Natural killer cell treated with Interleukin-12 subunit alpha and Interleukin-12 subunit beta and Interleukin-15 and Interleukin-18, amount 100 ng/mL, for 72 hours (primary cell): Measurements from ENCODE around the gene ZNF575. TPM values are rescaled to one million over a fixed set of nuclear protein-coding genes. Genes with fewer than 3 reads are reported as not detected.

ENCODE experiments used
- ATAC-seq, 2 donors: fragments of 150-1000 bp; cut with Tn5 transposase in 1 of 2; sonication (Bioruptor Pico), chemical (Tn5 transposase) in 1 of 2; 2 replicates each; pipeline ENCODE4 v1.10.0; 2021
- DNase-seq: peaks from one replicate; pipeline ENCODE4 v3.0.0; 2022; ENCODE audit warnings: low spot score
- H3K27ac Mint-ChIP-seq, 2 donors: 1 replicate in 1 of 2; 2 replicates in 1 of 2; pipeline ENCODE4 v1.8.0; 2022; ENCODE audit warnings: mixed read lengths in 2 of 2, mild to moderate bottlenecking in 1 of 2, moderate library complexity in 1 of 2
- H3K27me3 Mint-ChIP-seq, 2 donors: 1 replicate in 1 of 2; 2 replicates in 1 of 2; pipeline ENCODE4 v1.8.0; 2022; ENCODE audit warnings: mixed read lengths in 2 of 2
- H3K36me3 Mint-ChIP-seq: one replicate; pipeline ENCODE4 v1.8.0; 2022; ENCODE audit warnings: mixed read lengths
- H3K4me1 Mint-ChIP-seq, 2 donors: 1 replicate in 1 of 2; 2 replicates in 1 of 2; pipeline ENCODE4 v1.8.0; 2022; ENCODE audit warnings: low read depth in 2 of 2, mixed read lengths in 2 of 2, mild to moderate bottlenecking in 1 of 2
- H3K4me3 Mint-ChIP-seq: one replicate; pipeline ENCODE4 v1.8.0; 2022; ENCODE audit warnings: mixed read lengths
- H3K9me3 Mint-ChIP-seq: 2 replicates; pipeline ENCODE4 v1.8.0; 2022; ENCODE audit warnings: mixed read lengths
- total RNA-seq, 2 donors: library from RNA; stranded (reverse); gene quantifications; one replicate each; pipeline ENCODE4 v1.2.3, GENCODE V29; 2022

Gene ZNF575
- 1 to 10 TPM; 1.4 to 1.9 TPM for total RNA-seq

GRCh38 chr19:43532962-43533545 is at the start of gene ZNF575:
Gene ZNF575 (plus strand): TSS chr19:43533188. CDS start chr19:43534423, 1,235 bp downstream.
- peak within 1 kb of the TSS; percentile 80 to 92 for H3K27ac Mint-ChIP-seq
- DNase-seq (peak; percentile 92), ATAC-seq (peak; percentile 78 to 85)
- H3K36me3 Mint-ChIP-seq: no peaks in the 10 kb centered on the region
- H3K4me1 Mint-ChIP-seq: peaks cover 19 to 20% of the 10 kb centered on the region in 2 donors
- H3K27me3 Mint-ChIP-seq: no peaks in the 10 kb centered on the region
- peak within 1 kb of the TSS; percentile 86 for H3K4me3 Mint-ChIP-seq
- H3K9me3 Mint-ChIP-seq: no peaks in the 10 kb centered on the region

GRCh38 chr19:43483281-43483680 is 49.7 kb upstream of the ZNF575 start:
- ATAC-seq: no peak
- H3K4me3 Mint-ChIP-seq: no peak overlapping the region
- no peak overlapping the region for H3K27ac Mint-ChIP-seq

GRCh38 chr19:43485951-43486350 is 47.0 kb upstream of the ZNF575 start:
- no peaks in the 10 kb centered on the region for H3K27me3 Mint-ChIP-seq
- no peak for ATAC-seq
- no peak for DNase-seq
- no peak overlapping the region for H3K27ac Mint-ChIP-seq
- H3K4me3 Mint-ChIP-seq: no peak overlapping the region
- H3K36me3 Mint-ChIP-seq: no peaks in the 10 kb centered on the region
- H3K4me1 Mint-ChIP-seq: no peaks in the 10 kb centered on the region
- no peaks in the 10 kb centered on the region for H3K9me3 Mint-ChIP-seq

More at GRCh38 chr19:43483281-43483680, 49.7 kb upstream of the ZNF575 start:
- Mint-ChIP-seq H3K27me3 (no peaks in the 10 kb centered on the region), H3K4me1 (no peaks in the 10 kb centered on the region), H3K36me3 (no peaks in the 10 kb centered on the region), H3K9me3 (no peaks in the 10 kb centered on the region)
- no peak for DNase-seq

- Mint-ChIP-seq H3K27me3 (no peaks in the 10 kb centered on the region), H3K27ac (no peak overlapping the region), H3K4me3 (no peak overlapping the region), H3K4me1 (no peaks in the 10 kb centered on the region), H3K36me3 (no peaks in the 10 kb centered on the region), H3K9me3 (no peaks in the 10 kb centered on the region)
- no peak for ATAC-seq
- DNase-seq: no peak
Measured at GRCh38 chr19:43486412-43486811, 46.6 kb upstream of the ZNF575 start.

- no peaks in the 10 kb centered on the region for H3K4me1 Mint-ChIP-seq
Measured at GRCh38 chr19:43488179-43488578, 44.8 kb upstream of the ZNF575 start.

GRCh38 chr19:43489310-43489709 is 43.7 kb upstream of the ZNF575 start:
- no peaks in the 10 kb centered on the region for H3K4me1 Mint-ChIP-seq
- H3K9me3 Mint-ChIP-seq: no peaks in the 10 kb centered on the region
- no peak for DNase-seq
- H3K27ac Mint-ChIP-seq: no peak overlapping the region
- no peaks in the 10 kb centered on the region for H3K36me3 Mint-ChIP-seq
- no peaks in the 10 kb centered on the region for H3K27me3 Mint-ChIP-seq
- ATAC-seq: no peak
- no peak overlapping the region for H3K4me3 Mint-ChIP-seq

More at GRCh38 chr19:43488179-43488578, 44.8 kb upstream of the ZNF575 start:
- Mint-ChIP-seq H3K27me3 (no peaks in the 10 kb centered on the region), H3K9me3 (no peaks in the 10 kb centered on the region), H3K4me3 (no peak overlapping the region), H3K27ac (no peak overlapping the region), H3K36me3 (no peaks in the 10 kb centered on the region)
- no peak for DNase-seq
- ATAC-seq: no peak

GRCh38 chr19:43489979-43490599 is 42.9 kb upstream of the ZNF575 start:
- Mint-ChIP-seq H3K27ac (no peak overlapping the region), H3K4me3 (no peak overlapping the region), H3K4me1 (no peaks in the 10 kb centered on the region), H3K9me3 (no peaks in the 10 kb centered on the region), H3K36me3 (no peaks in the 10 kb centered on the region), H3K27me3 (no peaks in the 10 kb centered on the region)
- DNase-seq (no peak), ATAC-seq (no peak)

- Mint-ChIP-seq H3K27ac (no peak overlapping the region), H3K27me3 (no peaks in the 10 kb centered on the region), H3K4me1 (no peaks in the 10 kb centered on the region), H3K36me3 (no peaks in the 10 kb centered on the region), H3K9me3 (no peaks in the 10 kb centered on the region), H3K4me3 (no peak overlapping the region)
- ATAC-seq: no peak
- no peak for DNase-seq
Measured at GRCh38 chr19:43490759-43491158, 42.2 kb upstream of the ZNF575 start.

GRCh38 chr19:43495082-43495481 is 37.9 kb upstream of the ZNF575 start:
- Mint-ChIP-seq H3K4me1 (peaks cover 0 to 3% of the 10 kb centered on the region in 2 donors), H3K27me3 (no peaks in the 10 kb centered on the region), H3K27ac (no peak overlapping the region), H3K36me3 (peaks cover 6% of the 10 kb centered on the region), H3K9me3 (no peaks in the 10 kb centered on the region), H3K4me3 (no peak overlapping the region)
- ATAC-seq (no peak), DNase-seq (no peak)

- H3K36me3 Mint-ChIP-seq: peaks cover 6% of the 10 kb centered on the region
- no peak for ATAC-seq
- no peak overlapping the region for H3K4me3 Mint-ChIP-seq
- H3K27ac Mint-ChIP-seq: no peak overlapping the region
- no peaks in the 10 kb centered on the region for H3K9me3 Mint-ChIP-seq
- peaks cover 0 to 5% of the 10 kb centered on the region in 2 donors for H3K4me1 Mint-ChIP-seq
- H3K27me3 Mint-ChIP-seq: no peaks in the 10 kb centered on the region
- no peak for DNase-seq
Measured at GRCh38 chr19:43496960-43497359, 36.0 kb upstream of the ZNF575 start.

GRCh38 chr19:43498233-43498842 is 34.6 kb upstream of the ZNF575 start:
- Mint-ChIP-seq H3K9me3 (no peaks in the 10 kb centered on the region), H3K4me1 (peaks cover 7 to 12% of the 10 kb centered on the region in 2 donors), H3K27ac (peak overlapping the region in 1 of 2 donors; percentile 47), H3K4me3 (no peak overlapping the region), H3K27me3 (no peaks in the 10 kb centered on the region), H3K36me3 (peaks cover 6% of the 10 kb centered on the region)
- no peak for DNase-seq
- ATAC-seq: no peak

- H3K27me3 Mint-ChIP-seq: no peaks in the 10 kb centered on the region
- ATAC-seq (no peak), DNase-seq (no peak)
- H3K9me3 Mint-ChIP-seq: no peaks in the 10 kb centered on the region
- H3K27ac Mint-ChIP-seq: no peak overlapping the region
- H3K4me1 Mint-ChIP-seq: peaks cover 14 to 18% of the 10 kb centered on the region in 2 donors
- H3K36me3 Mint-ChIP-seq: peaks cover 6% of the 10 kb centered on the region
- H3K4me3 Mint-ChIP-seq: no peak overlapping the region
Measured at GRCh38 chr19:43499042-43499441, 33.9 kb upstream of the ZNF575 start.

- Mint-ChIP-seq H3K4me1 (peaks cover 22 to 24% of the 10 kb centered on the region in 2 donors), H3K4me3 (no peak overlapping the region), H3K27ac (no peak overlapping the region), H3K9me3 (no peaks in the 10 kb centered on the region), H3K27me3 (no peaks in the 10 kb centered on the region), H3K36me3 (peaks cover 2% of the 10 kb centered on the region)
- ATAC-seq (no peak), DNase-seq (no peak)
Measured at GRCh38 chr19:43501661-43502418, 31.1 kb upstream of the ZNF575 start.
